Measurements from ENCODE around the gene LACC1. TPM values are rescaled to one million over a fixed set of nuclear protein-coding genes. Genes with fewer than 3 reads are reported as not detected.

The LACC1 gene
- total and polyA plus RNA-seq, 2 of the 8 experiments (the other 6 are each of a cell fraction or from before 2014, with no cell fraction given) = 0.57 to 3.6 TPM

- FAIRE-seq = no peak
- Histone ChIP-seq H4K91ac (replicated peaks; ENCODE audit: insufficient read length, low read length) (no peak overlapping the region), H3K9me3 (ENCODE audit: insufficient read depth in 2 of 2, low read depth in 1 of 2, low read length in 1 of 2) (no peaks in the 10 kb centered on the region), H4K20me1 (replicated peaks in 1 of 2; ENCODE audit: control insufficient read depth in 1 of 2, insufficient read depth in 2 of 2, low read length in 2 of 2) (no peaks in the 10 kb centered on the region), H3K36me3 (ENCODE audit: control insufficient read depth in 2 of 4, insufficient read depth in 4 of 4, low read length in 3 of 4) (no peaks in the 10 kb centered on the region), H2BK12ac (ENCODE audit: low read depth, low read length) (no peak overlapping the region), H2BK15ac (ENCODE audit: low read length) (no peak overlapping the region), H3K23ac (ENCODE audit: insufficient read length) (no peak overlapping the region), H2AK5ac (ENCODE audit: low read depth, low read length) (no peak overlapping the region), H3K56ac (replicated peaks; ENCODE audit: insufficient read length, low read depth, low read length) (no peak overlapping the region), H4K8ac (ENCODE audit: extremely low read depth, insufficient read depth, low read length) (no peak overlapping the region), H2BK120ac (replicated peaks; ENCODE audit: low read depth, low read length) (no peak overlapping the region), H3K79me1 (ENCODE audit: low read depth, low read length) (no peaks in the 10 kb centered on the region), H3K18ac (ENCODE audit: extremely low read depth, low read length) (no peak overlapping the region), H3K14ac (ENCODE audit: insufficient read length) (no peak overlapping the region), H3K4ac (replicated peaks; ENCODE audit: insufficient read length, low read depth, low read length) (no peak overlapping the region), H3K4me1 (replicated peaks in 1 of 4; ENCODE audit: control insufficient read depth in 3 of 4, insufficient read depth in 4 of 4, low read length in 3 of 4) (no peaks in the 10 kb centered on the region), H4K5ac (ENCODE audit: insufficient read length, low read depth, low read length) (no peak overlapping the region), H2AFZ (ENCODE audit: low read length) (no peak overlapping the region), H3K4me3 (ENCODE audit: extremely low read depth in 1 of 4, insufficient read depth in 2 of 4, low read depth in 3 of 4, low read length in 4 of 4) (no peak overlapping the region), H2BK5ac (ENCODE audit: low read depth, low read length) (no peak overlapping the region), H3K27ac (ENCODE audit: low read depth, low read length) (no peak overlapping the region), H3K4me2 (ENCODE audit: insufficient read depth in 1 of 2, low read depth in 2 of 2, low read length in 2 of 2) (no peak overlapping the region), H3K27me3 (replicated peaks in 1 of 4; ENCODE audit: control insufficient read depth in 3 of 4, extremely low read depth in 1 of 4, insufficient read depth in 3 of 4, low read length in 3 of 4) (no peaks in the 10 kb centered on the region), H2BK20ac (ENCODE audit: low read length) (no peak overlapping the region), H3K79me2 (ENCODE audit: control insufficient read depth in 1 of 2, insufficient read depth in 2 of 2, low read length in 2 of 2) (no peaks in the 10 kb centered on the region), H3K23me2 (ENCODE audit: low read depth, low read length) (no peaks in the 10 kb centered on the region; the same call in 1 of the 2 replicates), H3K9ac (replicated peaks in 1 of 4; ENCODE audit: extremely low read depth in 1 of 4, low read depth in 3 of 4, low read length in 3 of 4) (no peak overlapping the region)
- WGBS, 2 experiments (ENCODE audit: extremely low coverage in 1 of 2, insufficient coverage in 1 of 2, insufficient read length in 1 of 2, insufficient replicate concordance in 2 of 2, low coverage in 1 of 2, low lambda C conversion rate in 2 of 2, missing lambda C conversion rate in 1 of 2) = 87% methylated on average over 2 of the region's 2 CpGs; no CpG with 5 or more reads in 1 of the 2 experiments
- no peak for DNase-seq (ENCODE audit: low read depth in 1 of 2, low spot score in 2 of 2)
- ChIA-PET POLR2A (ENCODE audit: partially characterized antibody) (interaction anchor here (1.1 to 1.9 kb wide), 2 partner anchors 524 to 526 kb away, joined by 3 to 6 read pairs; no protein-coding TSS in a partner anchor), CTCF (ENCODE audit: partially characterized antibody) (interaction anchor here (0.5 to 4.0 kb wide), 9 partner anchors 11 to 521 kb away, joined by 3 to 36 read pairs (median 4); no protein-coding TSS in a partner anchor)
- TF ChIP-seq MAX (IDR thresholded peaks at IDR 0.05) (no peak), YY1 (IDR thresholded peaks at IDR 0.05; ENCODE audit: low read depth, low read length) (no peak)
These were observed 31.6 kb downstream of the LACC1 start for GRCh38 chr13:43911278-43911677.
